ENCODE data around the gene CHMP2A. TPM values are rescaled to one million over a fixed set of nuclear protein-coding genes. Genes with fewer than 3 reads are reported as not detected.

CHMP2A gene
- total and polyA plus RNA-seq, 2 of the 13 experiments (the other 11 are each of a cell fraction or from before 2014, with no cell fraction given), result 49.7 to 55.0 TPM

- TF ChIP-seq NR1H2 (CRISPR knock-in tag; IDR thresholded peaks at IDR 0.05; ENCODE audit: borderline replicate concordance, low read depth), result no peak
- no peak for TF ChIP-seq GZF1 (CRISPR knock-in tag; IDR thresholded peaks at IDR 0.05)
- TF ChIP-seq ZNF749 (CRISPR knock-in tag; IDR thresholded peaks at IDR 0.05; ENCODE audit: borderline replicate concordance), result 0 out of 2 replicates have a peak, but pooled peaks have one; percentile 22
- peak; percentile 53; the same call in 1 of the 2 replicates for TF ChIP-seq ZNF331 (CRISPR knock-in tag; IDR thresholded peaks at IDR 0.05)
- TF ChIP-seq GATAD2A (CRISPR knock-in tag; IDR thresholded peaks at IDR 0.05), result no peak
- peak; percentile 54 for TF ChIP-seq ZNF407 (CRISPR knock-in tag; IDR thresholded peaks at IDR 0.05; ENCODE audit: not compliant biosample characterization)
- no peak for TF ChIP-seq MAFF (IDR thresholded peaks at IDR 0.05; ENCODE audit: low read depth, low read length)
- no peak for TF ChIP-seq RORA (CRISPR knock-in tag; IDR thresholded peaks at IDR 0.05)
- TF ChIP-seq, protein P1, sequence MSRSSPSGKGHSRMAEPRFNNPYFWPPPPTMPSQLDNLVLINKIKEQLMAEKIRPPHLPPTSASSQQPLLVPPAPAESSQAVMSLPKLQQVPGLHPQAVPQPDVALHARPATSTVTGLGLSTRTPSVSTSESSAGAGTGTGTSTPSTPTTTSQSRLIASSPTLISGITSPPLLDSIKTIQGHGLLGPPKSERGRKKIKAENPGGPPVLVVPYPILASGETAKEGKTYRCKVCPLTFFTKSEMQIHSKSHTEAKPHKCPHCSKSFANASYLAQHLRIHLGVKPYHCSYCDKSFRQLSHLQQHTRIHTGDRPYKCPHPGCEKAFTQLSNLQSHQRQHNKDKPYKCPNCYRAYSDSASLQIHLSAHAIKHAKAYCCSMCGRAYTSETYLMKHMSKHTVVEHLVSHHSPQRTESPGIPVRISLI (CRISPR knock-in tag; IDR thresholded peaks at IDR 0.05; ENCODE audit: borderline replicate concordance), result no peak; the same call in 1 of the 2 replicates
- no peak for TF ChIP-seq NFKB2 (CRISPR knock-in tag; IDR thresholded peaks at IDR 0.05; ENCODE audit: borderline replicate concordance)
- TF ChIP-seq ZKSCAN8 (CRISPR knock-in tag; IDR thresholded peaks at IDR 0.05; ENCODE audit: borderline replicate concordance), result peak; percentile 38; the same call in 1 of the 2 replicates
- no peak for TF ChIP-seq ZNF703 (CRISPR knock-in tag; IDR thresholded peaks at IDR 0.05; ENCODE audit: borderline replicate concordance)
- no peak for TF ChIP-seq CENPX (CRISPR knock-in tag; IDR thresholded peaks at IDR 0.05)
- peak; percentile 10; the same call in 1 of the 2 replicates for TF ChIP-seq ZNF607 (CRISPR knock-in tag; IDR thresholded peaks at IDR 0.05; ENCODE audit: borderline replicate concordance)
- TF ChIP-seq SOX6 (IDR thresholded peaks at IDR 0.05), result no peak
- TF ChIP-seq SOX6 (CRISPR knock-in tag; IDR thresholded peaks at IDR 0.05), result peak; percentile 38; the same call in 1 of the 2 replicates
- no peak for TF ChIP-seq SMARCE1 (IDR thresholded peaks at IDR 0.05; ENCODE audit: borderline replicate concordance)
- TF ChIP-seq, protein P2, sequence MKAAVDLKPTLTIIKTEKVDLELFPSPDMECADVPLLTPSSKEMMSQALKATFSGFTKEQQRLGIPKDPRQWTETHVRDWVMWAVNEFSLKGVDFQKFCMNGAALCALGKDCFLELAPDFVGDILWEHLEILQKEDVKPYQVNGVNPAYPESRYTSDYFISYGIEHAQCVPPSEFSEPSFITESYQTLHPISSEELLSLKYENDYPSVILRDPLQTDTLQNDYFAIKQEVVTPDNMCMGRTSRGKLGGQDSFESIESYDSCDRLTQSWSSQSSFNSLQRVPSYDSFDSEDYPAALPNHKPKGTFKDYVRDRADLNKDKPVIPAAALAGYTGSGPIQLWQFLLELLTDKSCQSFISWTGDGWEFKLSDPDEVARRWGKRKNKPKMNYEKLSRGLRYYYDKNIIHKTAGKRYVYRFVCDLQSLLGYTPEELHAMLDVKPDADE (CRISPR knock-in tag; IDR thresholded peaks at IDR 0.05), result no peak
These were observed 3.8 kb upstream of the CHMP2A start (continued) for GRCh38 chr19:58558623-58559274.
